HFFc6 (cell line): Measurements from ENCODE around the gene SBNO2. TPM values are rescaled to one million over a fixed set of nuclear protein-coding genes. Genes with fewer than 3 reads are reported as not detected.

Experiments used
- DNase-seq: peaks from one replicate; pipeline ENCODE4 v3.0.0-alpha.2; 2018
- H3K27ac Mint-ChIP-seq: 2 replicates; pipeline ENCODE4 v1.8.0; 2020; ENCODE audit warnings: mild to moderate bottlenecking, mixed read lengths
- H3K27me3 Mint-ChIP-seq: 2 replicates; pipeline ENCODE4 v1.8.0; 2021; ENCODE audit warnings: mild to moderate bottlenecking, moderate library complexity, mixed read lengths; ENCODE audit not compliant: insufficient read depth
- H3K36me3 Mint-ChIP-seq: 2 replicates; pipeline ENCODE4 v1.8.0; 2021; ENCODE audit warnings: low read depth, mixed read lengths
- H3K4me1 Mint-ChIP-seq: 2 replicates; pipeline ENCODE4 v1.8.0; 2020; ENCODE audit warnings: low read depth, mixed read lengths
- H3K4me3 Mint-ChIP-seq: 2 replicates; pipeline ENCODE4 v1.8.0; 2020; ENCODE audit warnings: mild to moderate bottlenecking, moderate library complexity, mixed read lengths
- H3K9me3 Mint-ChIP-seq: 2 replicates; pipeline ENCODE4 v1.8.0; 2020; ENCODE audit warnings: mild to moderate bottlenecking, mixed read lengths
- CTCF ChIP-seq: fragments of 200-600 bp; sonication (generic); IDR thresholded peaks from 2 replicates; pipeline ENCODE4 v1.5.0; 2021; ENCODE audit warnings: antibody characterized with exemption, mild to moderate bottlenecking
- total RNA-seq, 6 experiments: library from RNA; stranded (reverse); fragmentation: NEBNext Ultra II Directional; extraction: Animal tissue kit (Norgen Biotek cat#: 25700); gene quantifications; 2 replicates in 1 of 6; 3 replicates in 5 of 6; pipeline ENCODE4 v1.2.3, GENCODE V29; 2021

SBNO2 gene
- total RNA-seq, 6 experiments from 2014 or later = 33.7 to 49.8 (median 41.5) TPM

DNA sequence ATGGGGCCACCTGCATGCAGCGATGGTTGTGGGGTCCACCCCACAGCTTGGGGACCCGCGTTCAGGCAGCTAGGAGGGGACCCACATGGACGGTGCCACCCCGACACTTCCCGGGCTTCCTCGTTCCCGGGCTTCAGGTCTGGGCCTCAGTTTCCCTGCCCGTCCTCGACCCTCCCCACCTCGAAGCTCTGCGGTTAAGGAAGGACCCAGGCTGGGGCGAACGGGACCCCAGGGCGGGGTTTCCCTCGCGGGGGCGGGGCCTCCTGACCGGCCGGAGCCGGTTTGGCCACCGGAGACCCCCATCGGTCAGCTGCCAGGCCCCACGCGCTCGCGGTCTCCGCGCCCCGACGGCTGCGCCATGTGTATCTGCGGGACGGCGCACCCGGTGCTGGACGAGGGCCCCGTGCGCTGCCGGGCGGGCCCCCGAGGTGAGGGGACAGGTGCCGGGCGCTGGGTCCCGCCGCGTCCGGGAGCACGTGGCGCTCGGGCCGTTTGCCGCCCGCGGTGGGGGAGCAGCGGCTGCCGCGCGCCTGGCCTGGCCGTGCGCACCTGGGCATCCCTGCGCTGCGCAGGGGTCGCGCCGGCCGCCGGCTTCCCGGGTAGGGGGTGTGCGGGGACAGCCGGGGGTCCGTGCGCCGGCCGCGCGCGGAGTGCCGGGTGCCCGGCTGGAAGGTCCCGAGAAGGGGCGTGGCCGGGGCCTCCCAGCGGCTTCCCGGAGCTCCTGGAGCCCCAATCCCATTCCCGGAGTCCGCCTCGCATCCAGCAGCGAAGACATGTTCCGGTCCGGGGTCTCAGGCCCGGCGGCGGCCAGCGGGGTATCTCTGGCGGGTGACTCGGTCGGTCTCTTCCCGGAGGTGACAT lies 102.9 kb downstream of the SBNO2 start:
- peaks cover 13% of the 10 kb centered on the region for H3K4me1 Mint-ChIP-seq
- H3K27ac Mint-ChIP-seq = no peak overlapping the region
- H3K36me3 Mint-ChIP-seq = no peaks in the 10 kb centered on the region
- TF ChIP-seq CTCF = 0 out of 2 replicates have a peak, but pooled peaks have one; percentile 3
- no peaks in the 10 kb centered on the region for H3K9me3 Mint-ChIP-seq
- DNase-seq = no peak
- H3K4me3 Mint-ChIP-seq = peak overlapping the region; percentile 21
- H3K27me3 Mint-ChIP-seq = peaks cover 19% of the 10 kb centered on the region

- peaks cover 18% of the 10 kb centered on the region for H3K27me3 Mint-ChIP-seq
- TF ChIP-seq CTCF = peak; percentile 31; the same call in 1 of the 2 replicates
- peaks cover 8% of the 10 kb centered on the region for H3K4me1 Mint-ChIP-seq
- no peaks in the 10 kb centered on the region for H3K9me3 Mint-ChIP-seq
- H3K4me3 Mint-ChIP-seq = no peak overlapping the region
- no peak overlapping the region for H3K27ac Mint-ChIP-seq
- no peak for DNase-seq
- H3K36me3 Mint-ChIP-seq = no peaks in the 10 kb centered on the region
Observed at GRCh38 chr19:1070576-1070930, 103.5 kb downstream of the SBNO2 start.

GRCh38 chr19:1069009-1069779 lies 104.9 kb downstream of the SBNO2 start:
- H3K4me1 Mint-ChIP-seq = peaks cover 7% of the 10 kb centered on the region; the same call in 1 of the 2 replicates
- DNase-seq = no peak
- no peak overlapping the region for H3K4me3 Mint-ChIP-seq
- no peaks in the 10 kb centered on the region for H3K36me3 Mint-ChIP-seq
- H3K27me3 Mint-ChIP-seq = peaks cover 15% of the 10 kb centered on the region
- no peak overlapping the region for H3K27ac Mint-ChIP-seq
- no peak for TF ChIP-seq CTCF
- H3K9me3 Mint-ChIP-seq = no peaks in the 10 kb centered on the region

- H3K27ac Mint-ChIP-seq = no peak overlapping the region
Observed at GRCh38 chr19:1068009-1069001, 105.8 kb downstream of the SBNO2 start.

More at GRCh38 chr19:1068009-1069001, 105.8 kb downstream of the SBNO2 start:
- TF ChIP-seq CTCF = no peak
- peaks cover 7% of the 10 kb centered on the region; the same call in 1 of the 2 replicates for H3K4me1 Mint-ChIP-seq
- no peaks in the 10 kb centered on the region for H3K36me3 Mint-ChIP-seq
- no peak overlapping the region for H3K4me3 Mint-ChIP-seq
- no peak for DNase-seq
- peaks cover 15% of the 10 kb centered on the region for H3K27me3 Mint-ChIP-seq
- H3K9me3 Mint-ChIP-seq = no peaks in the 10 kb centered on the region
